AG20443 (cell line): ENCODE data around the gene IPO8.
A peak's percentile ranks its signal among the peaks of the same experiment; 100 is the strongest.
"Not testable (repeated sequence)": the region's sequence is repeated elsewhere in the genome, so short reads cannot be mapped to it uniquely, and the experiment has no call there.

ENCODE experiments used
- DNase-seq: peaks from one replicate; pipeline ENCODE4 v3.0.0; 2012; ENCODE audit warnings: low spot score, mixed read lengths

IPO8 gene

DNA sequence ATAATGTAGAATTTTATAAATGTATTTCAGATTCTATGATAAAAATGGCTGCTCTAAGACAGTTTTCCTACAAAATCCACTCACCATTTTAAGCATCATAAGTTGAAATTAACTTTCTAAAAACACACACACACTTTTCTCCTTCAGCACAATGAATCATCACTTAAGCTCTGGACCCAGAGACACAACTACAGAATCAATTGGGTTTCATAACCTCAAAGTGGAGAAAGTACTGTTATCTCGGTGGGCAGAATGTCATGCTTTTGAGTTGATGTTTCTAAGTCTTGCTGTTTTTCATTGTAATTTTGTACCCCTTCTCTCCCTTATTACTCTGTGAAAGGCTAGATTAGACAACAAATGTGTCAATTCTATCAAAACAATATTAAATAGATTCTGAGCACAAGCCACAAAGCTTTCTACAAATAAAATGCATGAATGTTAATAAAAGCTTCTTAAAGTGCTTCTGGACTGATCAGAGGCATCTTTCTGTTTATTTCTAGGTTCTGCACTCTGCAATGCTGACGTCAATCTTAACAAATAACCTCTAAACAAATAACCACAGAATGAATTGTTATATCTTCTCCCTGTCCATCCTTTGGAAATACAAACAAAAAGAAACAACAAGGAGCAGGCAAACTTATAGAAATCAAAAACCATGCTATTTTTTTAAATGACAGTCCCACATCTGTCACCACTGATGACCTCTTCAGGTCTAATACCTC is 8.2 kb downstream of the IPO8 start:
- no peak for DNase-seq

DNA sequence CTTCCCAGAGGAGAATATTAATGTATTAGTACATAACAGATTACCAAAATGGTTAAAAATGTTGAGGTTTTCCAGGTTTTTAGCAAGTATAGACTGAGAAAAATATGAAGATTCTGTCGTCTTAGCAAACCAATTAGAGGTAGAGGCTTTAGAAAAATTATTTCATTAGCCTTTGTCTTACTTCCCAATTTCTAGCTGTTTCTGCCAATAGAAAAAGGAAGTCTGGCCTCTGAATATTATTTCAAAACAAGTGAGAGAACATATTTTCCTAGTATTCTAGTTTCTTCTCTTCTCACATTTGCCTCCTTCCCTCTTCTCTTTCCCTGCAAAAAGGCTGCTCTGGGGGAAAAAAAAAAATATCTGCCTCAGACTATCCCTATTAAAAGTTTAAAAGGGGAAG is 16.4 kb downstream of the IPO8 start:
- DNase-seq: no peak

DNA sequence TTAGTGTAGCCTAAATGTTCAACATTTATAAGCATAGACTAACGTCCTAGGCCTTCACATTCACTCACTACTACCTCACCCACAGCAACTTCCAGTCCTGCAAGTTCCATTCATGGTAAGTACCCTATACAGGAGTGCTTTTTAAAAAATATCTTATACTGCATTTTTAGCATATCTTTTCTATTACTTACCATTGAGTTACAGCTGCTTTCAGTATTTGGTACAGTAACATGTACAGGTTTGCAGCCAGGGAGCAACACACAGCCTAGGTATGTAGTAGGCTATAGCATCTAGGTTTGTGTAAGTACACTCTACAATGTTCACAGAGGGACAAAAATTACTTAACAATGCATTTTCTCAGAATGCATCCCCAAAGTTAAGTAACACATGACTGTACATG is 17.4 kb downstream of the IPO8 start:
- DNase-seq: no peak

DNA sequence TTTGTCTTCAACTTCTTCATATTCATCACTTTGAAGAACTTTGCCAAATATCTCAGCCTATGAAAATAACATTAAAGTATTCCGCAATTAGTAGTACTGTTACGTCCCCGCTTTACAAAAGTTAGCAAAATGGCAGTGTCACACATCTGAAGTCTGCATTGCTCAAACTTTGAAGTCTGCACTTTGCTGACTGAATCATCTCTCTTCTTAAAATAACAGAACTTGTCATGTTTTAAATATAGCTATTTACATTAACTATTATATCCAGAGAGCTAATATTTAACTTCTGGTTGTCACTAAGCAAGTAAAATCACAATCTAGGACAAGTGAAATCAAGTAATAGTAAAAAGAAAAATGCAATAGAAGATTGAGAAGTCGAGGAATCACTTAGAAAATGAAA is 34.5 kb downstream of the IPO8 start:
- DNase-seq: no peak

DNA sequence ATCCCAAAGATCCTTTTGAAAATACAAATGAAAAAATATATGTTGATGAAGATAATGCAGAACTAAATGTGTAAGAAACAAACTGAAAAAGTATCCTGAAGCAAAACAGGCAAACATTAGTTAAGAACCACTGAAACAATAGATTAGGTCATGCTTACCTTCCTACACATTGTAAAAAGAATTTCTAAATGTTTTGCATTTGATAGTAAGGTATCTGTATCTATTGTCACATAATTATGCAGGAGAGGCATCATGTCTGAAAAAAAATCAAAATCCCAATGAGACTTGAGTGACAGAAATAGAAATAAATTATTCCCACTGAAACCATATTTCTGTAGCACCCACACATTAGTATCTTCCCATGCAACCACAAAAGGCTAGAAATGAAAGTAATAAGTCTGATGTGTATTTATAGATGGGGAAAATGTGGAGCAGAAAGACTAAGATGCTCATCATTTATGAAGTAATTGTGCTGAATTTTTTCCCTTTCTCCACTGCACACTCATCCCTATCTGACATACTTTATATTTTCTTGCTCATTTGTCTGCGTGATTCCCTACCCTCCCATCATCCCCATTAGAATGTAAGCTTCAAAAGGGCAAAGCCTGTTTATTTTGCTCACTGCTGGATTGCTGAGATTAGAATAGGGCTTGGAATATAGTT is 43.5 kb downstream of the IPO8 start:
- DNase-seq: no peak

DNA sequence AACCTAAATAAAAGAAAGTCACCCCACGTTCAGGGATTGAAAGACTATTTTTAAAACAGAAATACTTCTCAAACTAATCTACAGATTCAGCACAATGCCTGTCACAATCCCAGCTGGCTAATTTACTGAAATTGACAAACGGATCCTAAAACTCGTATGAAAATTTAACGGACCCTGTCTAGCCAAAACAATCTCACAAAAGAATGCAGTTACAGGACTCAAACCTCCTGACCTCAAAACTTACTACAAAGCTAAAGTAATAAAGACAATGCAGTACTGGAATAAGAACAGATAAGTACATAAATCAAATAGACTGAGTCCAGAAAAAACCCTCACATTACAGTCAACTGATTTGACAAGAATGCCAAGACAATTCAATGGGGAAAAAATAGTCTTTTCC is 48.8 kb downstream of the IPO8 start:
- no peak for DNase-seq

DNA sequence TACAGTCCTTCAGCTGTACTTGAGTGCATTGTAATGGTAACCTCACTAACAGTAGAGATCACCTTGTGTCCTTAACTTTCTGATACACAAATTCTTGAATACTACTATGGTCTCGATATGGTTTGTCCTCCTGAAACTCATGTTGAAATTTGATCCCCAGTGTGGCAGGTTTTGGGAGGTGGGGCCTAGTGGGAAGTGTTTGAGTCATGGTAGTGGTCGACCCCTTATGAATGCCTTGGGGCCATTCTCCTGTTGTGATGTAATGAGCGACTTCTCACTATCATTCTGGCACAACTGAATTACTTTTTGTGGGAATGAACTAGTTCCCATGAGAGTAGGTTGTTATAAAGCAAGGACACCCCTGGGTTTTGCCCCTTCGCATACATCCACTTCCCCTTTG is 52.3 kb downstream of the IPO8 start:
- no peak for DNase-seq

DNA sequence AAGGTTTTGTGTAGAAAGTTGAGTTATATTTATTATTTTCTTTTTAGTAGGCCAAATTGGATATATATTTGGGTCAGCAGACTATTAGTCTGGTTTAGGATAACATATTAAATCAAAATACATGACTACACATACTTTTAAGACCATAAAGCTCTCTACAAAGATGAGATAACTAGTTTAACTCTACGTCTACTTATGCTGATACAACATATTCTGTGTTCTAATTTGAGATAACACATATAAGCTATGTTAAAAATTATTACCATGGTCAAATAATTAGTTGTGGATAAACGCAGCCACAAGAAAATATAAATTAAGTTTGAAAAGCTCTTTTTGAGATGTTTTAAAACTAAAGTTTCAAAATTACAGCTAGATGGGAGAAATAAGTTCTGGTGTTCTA is 55.3 kb downstream of the IPO8 start:
- DNase-seq: no peak

DNA sequence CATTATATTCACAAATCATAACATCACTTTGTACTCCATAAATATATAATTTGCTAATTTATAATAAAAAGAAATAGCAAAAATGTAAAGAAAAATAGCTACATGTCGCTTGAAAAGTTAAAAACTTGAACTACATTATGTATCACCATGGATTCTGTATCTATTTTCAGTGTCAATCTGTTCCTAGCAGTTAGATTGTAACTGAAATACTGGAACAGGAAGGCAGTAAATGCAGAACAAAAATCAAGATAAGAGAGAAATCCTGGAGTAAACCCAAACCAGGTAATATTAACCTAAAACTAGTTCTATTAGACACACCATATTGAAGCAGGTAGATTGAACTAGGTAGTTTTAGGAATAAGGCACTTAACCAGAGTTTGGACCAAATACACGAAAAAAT is 60.3 kb downstream of the IPO8 start:
- DNase-seq: no peak

DNA sequence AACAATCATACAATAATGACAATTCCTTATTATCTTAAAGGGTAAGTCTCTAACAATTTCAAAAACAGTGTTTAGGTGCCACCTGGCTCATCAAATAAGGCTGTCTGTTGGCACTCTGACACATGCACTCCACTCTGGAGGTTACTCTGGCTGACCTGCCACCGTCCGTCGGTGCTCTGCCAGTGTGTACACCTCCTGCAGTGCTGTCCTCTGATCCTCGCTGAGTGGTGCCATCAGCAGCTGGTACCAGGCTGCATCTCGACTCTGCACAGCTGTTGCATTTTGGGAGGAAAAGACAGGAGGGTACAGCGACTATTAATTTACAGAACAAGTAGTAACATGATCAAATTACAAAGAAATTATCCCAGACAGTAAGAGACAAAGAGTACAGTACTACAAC is 63.9 kb downstream of the IPO8 start:
- no peak for DNase-seq

DNA sequence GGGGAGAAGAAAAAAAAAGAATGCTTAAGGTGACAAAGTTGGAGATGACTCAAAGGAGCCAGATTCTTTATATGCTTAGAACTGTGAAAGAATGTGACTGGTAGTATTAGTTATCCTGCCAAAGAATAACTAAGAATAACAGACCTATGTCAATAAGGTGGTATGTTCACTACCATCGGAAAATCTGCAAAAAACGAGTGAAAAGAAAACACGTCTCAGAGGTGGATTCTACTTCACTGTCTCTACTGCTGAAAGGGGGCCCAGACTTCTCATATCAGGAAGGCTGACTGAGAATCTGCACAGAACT is 64.7 kb downstream of the IPO8 start:
- DNase-seq: no peak

DNA sequence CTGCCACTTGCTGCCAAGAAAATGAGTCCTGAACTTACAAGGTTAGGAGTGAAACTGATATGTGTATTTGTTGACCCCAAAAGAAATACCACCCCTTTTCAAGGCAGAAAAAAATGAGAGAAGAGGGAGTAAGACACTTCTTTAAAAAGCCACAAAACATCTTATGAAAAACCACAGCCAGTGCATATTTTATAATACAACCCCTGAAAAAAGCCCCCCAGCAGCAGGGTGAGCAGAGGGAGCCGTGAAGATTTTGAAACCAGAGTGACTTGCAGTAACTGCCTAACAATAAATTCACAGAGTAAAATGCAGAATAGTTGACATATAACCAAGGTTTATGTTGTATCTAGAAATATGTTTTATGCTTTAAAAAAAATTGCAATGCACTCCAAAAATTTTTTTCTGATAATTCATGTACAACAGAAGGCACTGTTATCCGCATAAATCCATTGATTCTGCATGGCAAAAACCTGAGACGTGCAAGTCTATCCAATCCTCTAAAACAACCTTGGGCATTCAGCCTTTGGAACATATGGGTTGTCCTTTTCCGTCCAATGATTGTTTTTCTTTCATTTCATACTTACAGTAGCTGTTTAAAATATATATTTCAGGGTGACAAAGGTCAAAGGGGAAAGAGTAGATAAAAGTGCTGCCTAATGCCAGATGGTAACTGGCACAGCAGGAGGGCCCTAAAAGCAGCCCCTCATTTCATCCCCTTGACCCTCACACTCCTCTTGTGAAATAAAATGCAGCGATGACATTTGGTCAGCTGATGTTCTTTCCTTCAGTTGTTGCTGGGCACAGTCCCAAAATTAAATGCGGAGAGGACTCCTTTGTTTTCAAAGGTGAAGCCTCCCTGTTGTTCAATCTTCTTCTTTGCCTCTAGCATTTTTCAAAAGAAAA is 65.3 kb downstream of the IPO8 start:
- no peak for DNase-seq

DNA sequence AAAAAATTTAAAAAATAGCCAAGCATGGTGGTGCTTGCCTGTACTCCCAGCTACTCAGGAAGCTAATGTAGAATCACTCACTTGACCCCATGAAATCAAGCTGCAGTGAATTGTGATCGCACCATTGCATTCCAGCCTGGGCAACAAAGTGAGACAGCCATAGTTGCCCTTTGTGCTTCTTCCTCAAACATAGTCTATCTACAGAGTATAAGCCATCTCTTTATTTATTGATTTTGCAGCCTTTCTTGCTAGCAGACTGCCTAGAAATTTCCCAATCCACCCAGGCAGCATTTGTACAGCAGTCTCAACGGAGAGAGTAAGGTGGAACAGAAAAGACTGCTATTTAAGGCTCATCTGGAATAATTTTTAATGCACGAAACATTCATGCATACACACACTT is 68.8 kb downstream of the IPO8 start:
- DNase-seq: no peak

DNA sequence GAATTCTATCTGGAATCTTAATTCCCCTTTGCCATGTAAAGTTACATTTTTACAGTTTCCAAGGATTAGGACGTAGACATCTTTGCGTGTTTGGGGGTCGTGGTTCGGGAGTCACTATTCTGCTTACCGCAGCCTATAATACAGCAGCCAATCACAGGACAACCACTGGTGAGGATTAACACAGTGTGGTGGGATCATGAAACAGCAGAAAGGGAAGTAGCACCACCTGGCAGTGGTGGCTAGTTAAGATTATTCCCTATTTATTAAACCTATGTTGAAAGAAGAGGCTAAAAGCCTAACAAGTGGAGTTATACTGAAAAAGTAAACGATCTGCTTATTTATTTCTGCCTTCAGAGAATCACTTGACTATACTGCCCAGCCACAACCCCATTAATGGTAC is 71.7 kb downstream of the IPO8 start:
- no peak for DNase-seq

DNA sequence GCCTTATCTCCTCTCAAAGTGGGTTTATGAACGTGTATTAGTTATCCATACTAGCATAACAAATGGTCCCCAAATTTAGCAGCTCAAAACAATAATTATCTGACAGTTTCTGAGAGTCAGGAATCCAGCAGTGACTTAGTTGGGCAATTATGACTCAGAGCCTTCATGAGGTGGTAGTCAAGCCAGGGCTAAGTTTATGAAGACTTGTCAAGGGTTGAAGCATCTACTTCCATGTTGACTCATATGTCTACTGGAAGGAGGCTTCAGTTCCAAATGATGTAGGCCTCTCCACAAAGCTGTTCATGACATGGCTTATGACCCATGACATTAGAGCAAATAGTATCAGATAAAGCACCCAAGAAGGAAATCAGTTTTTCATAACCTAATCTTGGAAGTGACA is 73.2 kb downstream of the IPO8 start:
- peak; percentile 37 for DNase-seq

DNA sequence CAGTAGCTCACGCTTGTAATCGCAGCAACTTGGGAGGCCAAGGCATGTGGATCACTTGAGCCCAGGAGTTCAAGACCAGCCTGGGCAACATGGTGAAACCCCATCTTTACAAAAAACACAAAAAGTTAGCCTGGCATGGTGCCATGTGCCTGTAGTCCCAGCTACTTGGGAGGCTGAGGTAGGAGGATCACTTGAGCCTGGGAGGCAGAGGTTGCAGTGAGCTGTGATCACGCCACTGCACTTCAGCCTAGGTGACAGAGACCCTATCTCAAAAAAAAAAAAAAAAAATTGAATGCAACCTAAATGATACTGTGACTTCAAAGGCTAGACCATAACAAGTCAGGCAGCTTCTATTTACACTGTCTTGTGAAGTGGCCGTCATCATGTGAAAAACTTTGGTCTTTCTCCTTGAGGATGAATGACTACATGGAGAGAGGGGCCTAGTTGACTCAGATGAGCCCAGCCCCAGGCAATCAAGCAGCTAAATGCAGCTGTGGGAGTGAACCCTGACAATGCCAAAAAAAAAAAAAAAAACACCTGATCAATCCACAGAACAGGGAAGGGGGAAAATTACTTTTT is 73.9 kb downstream of the IPO8 start:
- DNase-seq: not testable (repeated sequence)

DNA sequence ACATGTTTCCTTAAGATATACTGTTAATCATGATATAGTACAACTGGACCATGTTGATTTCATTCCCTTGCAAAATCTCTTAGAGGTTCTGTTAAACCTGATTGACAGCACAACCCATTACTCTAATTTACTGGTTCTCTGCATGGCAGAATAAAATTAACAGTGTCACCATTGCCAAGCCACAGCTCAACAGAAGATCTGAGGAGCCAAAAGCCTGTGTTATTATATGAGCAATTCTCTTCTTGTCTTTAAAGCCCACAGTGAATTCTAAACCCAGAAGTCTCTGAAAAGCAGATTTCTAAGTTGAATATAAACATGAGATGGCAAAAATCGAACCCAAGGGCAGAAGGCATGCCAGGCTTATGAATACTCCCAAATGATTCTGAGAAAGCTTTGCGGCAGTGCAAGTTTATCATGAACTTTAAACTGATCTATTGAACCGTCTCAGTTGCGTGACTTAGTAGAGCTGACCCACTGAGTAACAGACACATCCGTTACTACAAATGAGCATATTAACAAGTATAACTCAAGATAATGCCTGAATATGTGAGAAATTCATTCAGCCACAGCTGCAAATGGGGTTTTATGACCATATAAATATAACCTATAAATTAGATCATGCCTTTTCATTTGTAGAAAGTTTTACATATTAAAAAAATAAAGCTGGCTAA is 78.2 kb downstream of the IPO8 start:
- no peak for DNase-seq

DNA sequence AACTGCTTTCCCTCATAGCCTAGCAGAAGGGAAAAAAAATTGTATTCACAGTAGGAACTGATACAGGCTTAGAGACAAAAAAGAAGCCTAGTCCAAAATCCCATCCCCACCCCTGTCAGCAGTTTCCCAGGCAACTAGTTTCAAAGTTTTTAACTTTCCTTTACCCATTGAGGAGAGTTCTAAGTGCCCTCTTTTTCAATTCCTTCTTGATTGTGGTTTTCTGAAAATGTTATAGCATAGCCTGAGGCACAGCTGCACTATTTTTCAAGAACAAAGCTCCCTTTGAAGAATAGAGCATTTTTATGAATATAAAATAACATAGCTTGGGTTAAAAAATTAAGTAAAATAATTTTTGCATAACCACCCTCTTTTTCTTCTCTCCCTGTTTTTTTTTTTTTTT is 81.6 kb downstream of the IPO8 start:
- DNase-seq: no peak

DNA sequence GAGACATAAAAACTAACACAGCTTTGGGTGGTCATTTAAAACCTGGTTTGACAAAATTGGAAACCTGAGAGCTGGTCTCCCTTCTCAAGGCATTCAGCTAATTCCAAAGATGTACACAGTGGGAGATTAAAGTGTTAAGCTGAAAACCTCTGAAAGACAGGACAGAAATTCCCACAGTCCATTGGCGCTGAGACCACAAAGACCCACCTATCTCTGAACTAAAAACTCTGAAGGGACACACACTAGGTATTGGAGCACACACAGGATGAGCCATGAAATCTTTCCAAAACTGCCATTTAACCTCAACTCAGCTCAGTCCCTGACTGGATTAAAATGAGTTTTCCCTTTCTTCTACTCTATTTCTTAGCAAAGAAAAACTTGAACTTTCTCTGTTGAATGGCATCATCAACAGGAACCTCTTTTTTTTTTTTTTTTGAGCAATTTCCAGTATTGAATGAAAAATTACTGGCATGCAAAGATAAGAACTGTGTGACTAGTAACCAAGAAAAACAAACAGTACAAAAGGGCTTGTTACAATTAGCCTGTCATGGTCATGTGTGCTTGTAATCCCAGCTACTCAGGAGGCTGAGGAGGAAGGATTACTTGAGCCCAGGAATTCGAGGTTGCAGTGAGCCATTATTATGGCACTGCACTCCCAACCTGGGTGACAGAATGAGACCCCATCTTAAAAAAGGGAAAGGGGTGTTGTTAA is 82.4 kb downstream of the IPO8 start:
- DNase-seq: no peak

DNA sequence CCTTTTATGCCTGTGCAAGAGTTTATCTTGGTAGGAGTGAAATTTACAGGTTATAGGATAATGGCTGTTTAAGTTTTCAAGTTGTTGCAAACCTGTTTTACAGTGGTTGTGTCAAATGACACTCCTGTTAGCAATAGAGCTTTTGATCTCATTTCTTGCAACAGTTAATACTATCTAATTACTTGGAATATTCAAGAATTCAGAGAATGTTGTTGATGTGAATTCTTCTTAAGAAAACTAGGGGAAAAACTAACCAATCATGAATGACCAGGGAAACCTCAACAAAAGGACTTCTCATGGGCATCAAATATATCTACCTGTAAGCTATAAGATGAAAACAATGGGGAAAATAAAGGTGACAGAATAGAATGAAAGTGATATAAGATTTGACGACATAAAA is 85.0 kb downstream of the IPO8 start:
- no peak for DNase-seq

DNA sequence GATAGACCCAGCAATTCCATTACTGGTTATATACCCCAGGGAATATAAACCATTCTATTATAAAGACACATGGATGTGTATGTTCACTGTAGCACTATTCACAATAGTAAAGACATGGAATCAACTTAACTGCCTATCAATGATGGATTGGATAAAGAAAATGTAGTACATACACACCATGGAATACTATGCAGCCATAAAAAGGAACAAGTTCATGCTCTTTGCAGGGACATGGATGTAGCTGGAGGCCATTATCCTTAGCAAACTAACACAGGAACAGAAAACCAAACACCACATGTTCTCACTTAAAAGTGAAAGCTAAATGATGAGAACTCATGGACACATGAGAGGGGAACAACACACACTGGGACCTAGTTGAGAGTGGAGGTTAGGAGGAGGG is 85.8 kb downstream of the IPO8 start:
- not testable (repeated sequence) for DNase-seq

DNA sequence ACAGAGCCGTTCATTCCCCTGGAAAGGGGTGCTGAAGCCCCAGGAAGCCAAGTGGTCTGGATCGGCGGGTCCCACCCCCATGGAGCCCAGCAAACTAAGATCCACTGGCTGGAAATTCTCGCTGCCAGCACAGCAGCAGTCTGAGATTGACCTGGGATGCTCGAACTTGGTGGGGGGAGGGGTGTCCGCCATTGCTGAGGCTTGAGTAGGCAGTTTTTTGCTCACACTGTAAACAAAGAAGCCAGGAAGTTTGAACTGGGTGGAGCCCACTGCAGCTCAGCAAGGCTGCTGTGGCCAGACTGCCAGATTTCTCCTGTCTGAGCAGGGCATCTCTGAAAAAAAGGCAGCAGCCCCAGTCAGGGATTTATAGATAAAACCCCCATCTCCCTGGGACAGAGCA is 91.4 kb downstream of the IPO8 start:
- DNase-seq: not testable (repeated sequence)
